HG03439 (cell line): Measurements from ENCODE around the gene SFXN3.

Experiments
- ATAC-seq: cut with Tn5 transposase; IDR thresholded peaks from one replicate; pipeline ENCODE4 v1.9.1; 2021; ENCODE audit warnings: mild to moderate bottlenecking, moderate library complexity; ENCODE audit not compliant: unreplicated experiment

The SFXN3 gene

GRCh38 chr10:101071885-101072433 is 40.9 kb downstream of the SFXN3 start:
- ATAC-seq, result no peak

GRCh38 chr10:101072923-101073322 is 41.9 kb downstream of the SFXN3 start:
- ATAC-seq, result no peak

- no peak for ATAC-seq
These were observed 42.6 kb downstream of the SFXN3 start for GRCh38 chr10:101073631-101074030.

- ATAC-seq, result no peak
These were observed 44.7 kb downstream of the SFXN3 start for GRCh38 chr10:101075775-101076174.

- no peak for ATAC-seq
These were observed 45.6 kb downstream of the SFXN3 start for GRCh38 chr10:101076630-101077029.

GRCh38 chr10:101079874-101080273 is 48.8 kb downstream of the SFXN3 start:
- ATAC-seq, result no peak

GRCh38 chr10:101080933-101081931 is 50.2 kb downstream of the SFXN3 start:
- ATAC-seq, result no peak

- no peak for ATAC-seq
These were observed 54.8 kb downstream of the SFXN3 start for GRCh38 chr10:101085846-101086245.

GRCh38 chr10:101087376-101087775 is 56.3 kb downstream of the SFXN3 start:
- ATAC-seq, result no peak

GRCh38 chr10:101087965-101088364 is 56.9 kb downstream of the SFXN3 start:
- no peak for ATAC-seq

GRCh38 chr10:101089520-101090299 is 58.7 kb downstream of the SFXN3 start:
- no peak for ATAC-seq

GRCh38 chr10:101090597-101090996 is 59.6 kb downstream of the SFXN3 start:
- ATAC-seq, result no peak
